Measurements from ENCODE around the gene ADAM15. TPM values are rescaled to one million over a fixed set of nuclear protein-coding genes. Genes with fewer than 3 reads are reported as not detected.

ADAM15 gene
- polyA plus RNA-seq, 1 of the 3 experiments (the other 2 are of a cell fraction), result 60.1 TPM

DNA sequence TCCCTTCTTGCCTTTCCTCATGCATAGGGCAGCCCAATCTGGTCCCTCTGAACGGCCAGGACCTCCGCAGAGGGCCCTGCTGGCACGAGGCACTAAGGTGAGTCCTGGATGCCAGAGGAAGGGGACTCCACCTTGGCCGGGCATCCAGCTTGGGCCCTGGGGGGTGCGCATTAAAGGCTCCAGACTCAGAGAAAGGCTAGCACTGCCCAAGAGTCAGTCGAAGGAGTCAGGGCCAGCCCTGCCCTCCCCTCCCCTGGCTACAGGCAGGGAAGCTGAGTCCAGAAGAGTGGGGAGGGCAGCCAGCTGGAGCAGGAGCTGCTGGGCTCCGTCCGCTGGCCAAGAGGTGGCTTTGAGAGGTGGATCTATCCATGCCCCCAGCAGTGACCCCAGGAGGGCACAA, 9.6 kb downstream of the ADAM15 start:
- no peak overlapping the region for H2AFZ ChIP-seq (ENCODE audit: low read depth)
- ChIA-PET POLR2A (interaction anchor here (1.5 to 1.7 kb wide), 2 partner anchors 9 to 16 kb away, joined by 3 to 5 read pairs; no protein-coding TSS in a partner anchor), CTCF (interaction anchor here (0.6 to 29.9 kb wide), 34 partner anchors 9 to 463 kb away, joined by 3 to 573 read pairs (median 6); partner anchors contain the start of genes ADAM15, DCST1, DCST2 and EFNA3)
- no peaks in the 10 kb centered on the region for H3K9me2 ChIP-seq
- H3F3A ChIP-seq (replicated peaks; ENCODE audit: insufficient read depth), result peaks cover 9% of the 10 kb centered on the region
- H3K27me3 ChIP-seq (ENCODE audit: insufficient read depth), result no peaks in the 10 kb centered on the region
- H3K9ac ChIP-seq, result no peak overlapping the region
- H3K4me3 ChIP-seq (ENCODE audit: low read depth in 2 of 2, low read length in 1 of 2), result no peak overlapping the region
- peaks cover 14% of the 10 kb centered on the region for H3K79me2 ChIP-seq (ENCODE audit: insufficient read depth)
- peaks cover 0 to 27% of the 10 kb centered on the region in 2 experiments for H3K36me3 ChIP-seq (replicated peaks in 1 of 2; ENCODE audit: control insufficient read depth in 1 of 2, insufficient read depth in 2 of 2, low read length in 1 of 2)
- no peak overlapping the region for H3K4me2 ChIP-seq
- DNase-seq, result no peak
- H3K4me1 ChIP-seq (ENCODE audit: control insufficient read depth in 1 of 2, insufficient read depth in 2 of 2, low read depth in 1 of 2, low read length in 1 of 2), result peaks cover 0 to 25% of the 10 kb centered on the region in 2 experiments; a peak in 2 of 4 replicates
- 80% methylated on average over 4 of the region's 8 CpGs for WGBS (ENCODE audit: low lambda C conversion rate)
- TF ChIP-seq ELF1 (IDR thresholded peaks at IDR 0.05) (no peak), SMC3 (IDR thresholded peaks at IDR 0.05; ENCODE audit: low read depth, low read length) (no peak), JUND (IDR thresholded peaks at IDR 0.05) (no peak), FOSL2 (IDR thresholded peaks at IDR 0.05; ENCODE audit: borderline replicate concordance, low read depth) (no peak), MEF2A (IDR thresholded peaks at IDR 0.05; ENCODE audit: borderline replicate concordance, low read depth) (no peak), FOXJ3 (CRISPR knock-in tag; IDR thresholded peaks at IDR 0.05) (no peak), CHD2 (IDR thresholded peaks at IDR 0.05; ENCODE audit: low read length, partially characterized antibody) (no peak), EZH2phosphoT487 (IDR thresholded peaks at IDR 0.05; ENCODE audit: borderline replicate concordance, low read depth) (no peak), TAF1 (IDR thresholded peaks at IDR 0.05; ENCODE audit: borderline replicate concordance, low read depth, low read length) (no peak), RFX5 (IDR thresholded peaks at IDR 0.05; ENCODE audit: low read length) (no peak), POLR2AphosphoS5 (IDR thresholded peaks at IDR 0.05; ENCODE audit: low read depth, low read length) (no peak), MXI1 (IDR thresholded peaks at IDR 0.05; ENCODE audit: low read depth, low read length) (no peak), FOXM1 (IDR thresholded peaks at IDR 0.05; ENCODE audit: low read depth) (no peak), TEAD4 (IDR thresholded peaks at IDR 0.05; ENCODE audit: borderline replicate concordance, insufficient read depth) (no peak), GABPA (IDR thresholded peaks at IDR 0.05; ENCODE audit: low read depth) (no peak), TCF12 (IDR thresholded peaks at IDR 0.05) (no peak)
- TF ChIP-seq, protein P1, sequence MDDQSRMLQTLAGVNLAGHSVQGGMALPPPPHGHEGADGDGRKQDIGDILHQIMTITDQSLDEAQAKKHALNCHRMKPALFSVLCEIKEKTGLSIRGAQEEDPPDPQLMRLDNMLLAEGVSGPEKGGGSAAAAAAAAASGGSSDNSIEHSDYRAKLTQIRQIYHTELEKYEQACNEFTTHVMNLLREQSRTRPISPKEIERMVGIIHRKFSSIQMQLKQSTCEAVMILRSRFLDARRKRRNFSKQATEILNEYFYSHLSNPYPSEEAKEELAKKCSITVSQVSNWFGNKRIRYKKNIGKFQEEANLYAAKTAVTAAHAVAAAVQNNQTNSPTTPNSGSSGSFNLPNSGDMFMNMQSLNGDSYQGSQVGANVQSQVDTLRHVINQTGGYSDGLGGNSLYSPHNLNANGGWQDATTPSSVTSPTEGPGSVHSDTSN (IDR thresholded peaks at IDR 0.05), result no peak
- TF ChIP-seq, protein P2, sequence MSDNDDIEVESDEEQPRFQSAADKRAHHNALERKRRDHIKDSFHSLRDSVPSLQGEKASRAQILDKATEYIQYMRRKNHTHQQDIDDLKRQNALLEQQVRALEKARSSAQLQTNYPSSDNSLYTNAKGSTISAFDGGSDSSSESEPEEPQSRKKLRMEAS (IDR thresholded peaks at IDR 0.05; ENCODE audit: low read depth), result no peak
- TF ChIP-seq, protein P3, sequence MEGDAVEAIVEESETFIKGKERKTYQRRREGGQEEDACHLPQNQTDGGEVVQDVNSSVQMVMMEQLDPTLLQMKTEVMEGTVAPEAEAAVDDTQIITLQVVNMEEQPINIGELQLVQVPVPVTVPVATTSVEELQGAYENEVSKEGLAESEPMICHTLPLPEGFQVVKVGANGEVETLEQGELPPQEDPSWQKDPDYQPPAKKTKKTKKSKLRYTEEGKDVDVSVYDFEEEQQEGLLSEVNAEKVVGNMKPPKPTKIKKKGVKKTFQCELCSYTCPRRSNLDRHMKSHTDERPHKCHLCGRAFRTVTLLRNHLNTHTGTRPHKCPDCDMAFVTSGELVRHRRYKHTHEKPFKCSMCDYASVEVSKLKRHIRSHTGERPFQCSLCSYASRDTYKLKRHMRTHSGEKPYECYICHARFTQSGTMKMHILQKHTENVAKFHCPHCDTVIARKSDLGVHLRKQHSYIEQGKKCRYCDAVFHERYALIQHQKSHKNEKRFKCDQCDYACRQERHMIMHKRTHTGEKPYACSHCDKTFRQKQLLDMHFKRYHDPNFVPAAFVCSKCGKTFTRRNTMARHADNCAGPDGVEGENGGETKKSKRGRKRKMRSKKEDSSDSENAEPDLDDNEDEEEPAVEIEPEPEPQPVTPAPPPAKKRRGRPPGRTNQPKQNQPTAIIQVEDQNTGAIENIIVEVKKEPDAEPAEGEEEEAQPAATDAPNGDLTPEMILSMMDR (IDR thresholded peaks at IDR 0.05), result no peak
- TF ChIP-seq, protein P4, sequence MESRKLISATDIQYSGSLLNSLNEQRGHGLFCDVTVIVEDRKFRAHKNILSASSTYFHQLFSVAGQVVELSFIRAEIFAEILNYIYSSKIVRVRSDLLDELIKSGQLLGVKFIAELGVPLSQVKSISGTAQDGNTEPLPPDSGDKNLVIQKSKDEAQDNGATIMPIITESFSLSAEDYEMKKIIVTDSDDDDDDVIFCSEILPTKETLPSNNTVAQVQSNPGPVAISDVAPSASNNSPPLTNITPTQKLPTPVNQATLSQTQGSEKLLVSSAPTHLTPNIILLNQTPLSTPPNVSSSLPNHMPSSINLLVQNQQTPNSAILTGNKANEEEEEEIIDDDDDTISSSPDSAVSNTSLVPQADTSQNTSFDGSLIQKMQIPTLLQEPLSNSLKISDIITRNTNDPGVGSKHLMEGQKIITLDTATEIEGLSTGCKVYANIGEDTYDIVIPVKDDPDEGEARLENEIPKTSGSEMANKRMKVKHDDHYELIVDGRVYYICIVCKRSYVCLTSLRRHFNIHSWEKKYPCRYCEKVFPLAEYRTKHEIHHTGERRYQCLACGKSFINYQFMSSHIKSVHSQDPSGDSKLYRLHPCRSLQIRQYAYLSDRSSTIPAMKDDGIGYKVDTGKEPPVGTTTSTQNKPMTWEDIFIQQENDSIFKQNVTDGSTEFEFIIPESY (IDR thresholded peaks at IDR 0.05; ENCODE audit: borderline replicate concordance, low read depth), result no peak
- H4K20me1 ChIP-seq (ENCODE audit: insufficient read depth), result no peaks in the 10 kb centered on the region
- no peaks in the 10 kb centered on the region for H3K9me3 ChIP-seq
- no peak overlapping the region for H3K27ac ChIP-seq (ENCODE audit: low read depth in 2 of 2, low read length in 1 of 2)

Measured in SK-N-SH (cell line).